A673 (cell line): ENCODE measurements around the gene AHRR.

Experiments used
- EZH2 ChIP-seq: fragments of 200-600 bp; sonication (generic); IDR thresholded peaks from 2 replicates; pipeline ENCODE4 v1.6.1; 2017; ENCODE audit warnings: borderline replicate concordance, low read depth, mild to moderate bottlenecking, mixed read lengths, antibody characterized with exemption, low read length; ENCODE audit not compliant: poor library complexity, severe bottlenecking
- TF ChIP-seq, protein P1 (sequence below): fragments of 300-800, 200-600 bp; sonication (generic); conservative IDR thresholded peaks from 2 replicates; pipeline ENCODE4 v1.5.1; 2017; ENCODE audit warnings: low read depth, mild to moderate bottlenecking, antibody characterized with exemption, low read length, moderate library complexity, mixed read lengths

DNA sequence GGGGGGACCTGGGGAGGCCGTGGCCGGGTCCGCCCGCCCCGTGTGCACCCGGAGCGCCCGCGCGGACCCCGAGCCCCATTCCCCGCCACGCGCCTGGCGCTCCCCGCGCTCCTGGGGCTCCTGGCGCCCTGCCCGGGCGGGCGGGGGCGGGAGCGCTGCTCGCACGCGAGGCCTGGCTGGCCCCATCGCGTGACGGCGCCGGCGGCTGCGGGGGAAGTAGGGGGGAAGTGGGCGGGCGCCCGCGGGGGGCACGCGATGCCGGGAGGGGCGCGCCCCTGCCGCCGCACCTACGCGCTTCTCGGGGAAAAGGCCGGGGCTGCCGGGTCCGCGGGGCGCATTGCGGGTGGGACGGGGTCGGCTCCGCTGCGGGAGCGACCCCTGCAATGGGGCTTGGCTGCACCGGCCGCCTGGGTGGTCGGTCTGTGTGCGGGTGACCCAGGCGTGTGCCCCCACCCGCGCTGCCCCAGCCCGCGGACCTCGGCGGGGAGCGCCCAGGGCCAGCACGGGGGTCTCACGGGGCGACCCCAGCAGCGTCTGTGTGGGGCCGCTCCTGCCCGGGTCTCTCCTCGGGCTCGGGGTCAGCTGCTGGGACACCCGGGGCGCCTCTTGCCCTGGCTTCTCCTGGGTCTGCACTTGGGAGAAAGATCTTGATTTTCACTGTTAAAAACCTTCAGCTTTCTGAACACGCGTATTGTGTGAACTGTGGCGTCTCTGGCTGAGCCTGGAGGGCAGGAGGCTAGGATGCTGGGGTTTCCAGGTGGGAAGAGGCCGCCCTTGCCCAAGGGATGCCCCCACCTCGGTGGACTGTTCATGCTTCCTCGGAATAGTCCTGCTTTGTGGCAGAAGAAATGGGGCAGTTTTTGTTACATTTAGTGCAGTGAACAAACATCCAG lies 52.4 kb downstream of the AHRR start:
- TF ChIP-seq, protein P1, sequence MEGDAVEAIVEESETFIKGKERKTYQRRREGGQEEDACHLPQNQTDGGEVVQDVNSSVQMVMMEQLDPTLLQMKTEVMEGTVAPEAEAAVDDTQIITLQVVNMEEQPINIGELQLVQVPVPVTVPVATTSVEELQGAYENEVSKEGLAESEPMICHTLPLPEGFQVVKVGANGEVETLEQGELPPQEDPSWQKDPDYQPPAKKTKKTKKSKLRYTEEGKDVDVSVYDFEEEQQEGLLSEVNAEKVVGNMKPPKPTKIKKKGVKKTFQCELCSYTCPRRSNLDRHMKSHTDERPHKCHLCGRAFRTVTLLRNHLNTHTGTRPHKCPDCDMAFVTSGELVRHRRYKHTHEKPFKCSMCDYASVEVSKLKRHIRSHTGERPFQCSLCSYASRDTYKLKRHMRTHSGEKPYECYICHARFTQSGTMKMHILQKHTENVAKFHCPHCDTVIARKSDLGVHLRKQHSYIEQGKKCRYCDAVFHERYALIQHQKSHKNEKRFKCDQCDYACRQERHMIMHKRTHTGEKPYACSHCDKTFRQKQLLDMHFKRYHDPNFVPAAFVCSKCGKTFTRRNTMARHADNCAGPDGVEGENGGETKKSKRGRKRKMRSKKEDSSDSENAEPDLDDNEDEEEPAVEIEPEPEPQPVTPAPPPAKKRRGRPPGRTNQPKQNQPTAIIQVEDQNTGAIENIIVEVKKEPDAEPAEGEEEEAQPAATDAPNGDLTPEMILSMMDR, result no peak
- TF ChIP-seq EZH2, result no peak
